Renal pelvis (tissue), 4 donors: ENCODE measurements around the gene IRF9. TPM values are rescaled to one million over a fixed set of nuclear protein-coding genes. Genes with fewer than 3 reads are reported as not detected.

Experiments
- DNase-seq: peaks from one replicate; pipeline ENCODE4 v3.0.0-alpha.2; 2013
- polyA plus RNA-seq, 3 donors: library from polyadenylated mRNA; unstranded; fragments of 120-200 nt; gene quantifications; one replicate each; pipeline ENCODE4 v1.2.1, GENCODE V29; 2013; ENCODE audit not compliant: insufficient read length in 3 of 3

The IRF9 gene
- polyA plus RNA-seq, 3 donors: 56.8 to 68.9 (median 57.2) TPM

GRCh38 chr14:24172261-24172860, 11.3 kb downstream of the IRF9 start:
- DNase-seq: no peak

- no peak for DNase-seq
Measured at GRCh38 chr14:24172871-24173281, 11.8 kb downstream of the IRF9 start.

- no peak for DNase-seq
Measured at GRCh38 chr14:24176599-24176998, 15.5 kb downstream of the IRF9 start.

- DNase-seq: no peak
Measured at GRCh38 chr14:24177041-24177825, 16.2 kb downstream of the IRF9 start.

- DNase-seq: no peak
Measured at GRCh38 chr14:24177891-24178290, 16.8 kb downstream of the IRF9 start.

GRCh38 chr14:24178399-24179178, 17.5 kb downstream of the IRF9 start:
- no peak for DNase-seq

- no peak for DNase-seq
Measured at GRCh38 chr14:24179294-24179960, 18.4 kb downstream of the IRF9 start.

GRCh38 chr14:24179961-24180796, 19.1 kb downstream of the IRF9 start:
- peak; percentile 58 for DNase-seq

- DNase-seq: no peak
Measured at GRCh38 chr14:24181371-24182077, 20.5 kb downstream of the IRF9 start.

- no peak for DNase-seq
Measured at GRCh38 chr14:24182110-24182882, 21.2 kb downstream of the IRF9 start.

- DNase-seq: no peak
Measured at GRCh38 chr14:24183014-24183481, 22.0 kb downstream of the IRF9 start.

GRCh38 chr14:24184104-24184970, 23.3 kb downstream of the IRF9 start:
- DNase-seq: no peak

GRCh38 chr14:24185026-24185425, 24.0 kb downstream of the IRF9 start:
- DNase-seq: no peak

- no peak for DNase-seq
Measured at GRCh38 chr14:24185741-24186140, 24.7 kb downstream of the IRF9 start.

GRCh38 chr14:24186831-24187538, 25.9 kb downstream of the IRF9 start:
- DNase-seq: no peak

GRCh38 chr14:24187539-24187915, 26.5 kb downstream of the IRF9 start:
- no peak for DNase-seq

GRCh38 chr14:24188251-24189058, 27.4 kb downstream of the IRF9 start, which contains the start of gene IPO4:
Gene IPO4 (minus strand): TSS chr14:24188816. CDS start chr14:24188787, 29 bp downstream.
- DNase-seq: peak; percentile 97
